8988T (cell line): ENCODE results near the gene CTTNBP2.

ENCODE experiments used
- DNase-seq: peaks from one replicate; pipeline ENCODE4 v3.0.0; 2011

CTTNBP2 gene

DNA sequence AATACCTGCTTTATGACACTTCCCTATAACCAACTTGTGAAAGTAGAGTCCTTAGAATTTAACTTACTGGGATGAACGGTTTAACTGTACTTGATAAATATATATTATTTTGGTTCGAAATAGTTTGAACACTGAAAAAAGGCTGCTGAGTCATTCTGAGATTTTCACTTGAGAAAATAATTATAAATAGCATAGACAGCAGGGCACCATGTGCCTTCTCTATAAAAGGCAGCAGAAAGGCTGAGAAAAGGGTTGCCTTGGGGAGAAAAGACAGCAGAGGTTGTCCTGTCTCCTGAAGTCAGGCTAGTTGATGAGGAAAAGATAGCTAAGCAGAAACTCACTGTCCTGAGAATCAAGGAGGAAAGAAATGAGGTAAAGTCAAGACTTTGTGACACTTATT lies 92.4 kb downstream of the CTTNBP2 start:
- no peak for DNase-seq

DNA sequence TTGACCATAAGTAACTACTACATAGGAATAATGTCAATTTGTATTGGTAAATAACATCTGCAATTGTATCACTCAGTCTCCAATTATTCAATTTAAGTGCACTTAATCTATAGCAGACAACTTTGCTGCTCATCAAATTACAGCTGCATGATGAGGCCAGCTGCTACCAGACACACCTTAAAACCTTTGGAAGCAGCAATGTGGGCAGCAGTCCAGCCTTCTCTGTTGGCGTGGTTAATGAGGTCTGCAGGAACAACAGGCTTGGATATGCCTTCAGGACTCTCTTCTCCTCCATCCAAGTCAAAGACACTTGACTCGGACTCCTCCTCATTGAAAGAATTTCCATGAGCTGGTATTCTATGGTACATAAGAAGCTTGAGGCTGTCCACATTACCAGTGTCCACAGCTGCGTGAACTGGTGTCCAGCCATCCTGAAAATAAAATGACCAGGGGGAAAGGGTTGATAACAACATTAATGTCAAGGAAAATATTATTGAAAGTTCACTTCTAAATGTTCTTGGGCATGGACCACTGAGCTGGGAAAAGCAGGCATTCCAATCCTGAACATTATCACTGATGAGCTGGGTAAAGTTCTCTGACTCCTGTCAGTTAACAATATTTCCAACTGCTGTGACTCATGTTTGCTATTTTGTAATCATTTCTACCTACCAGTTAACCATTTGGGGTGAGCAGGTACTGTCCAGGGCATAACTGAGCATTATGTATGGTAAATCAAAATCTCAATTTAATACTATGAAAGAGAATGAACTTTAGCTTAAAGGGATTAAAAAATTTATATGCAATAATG lies 95.7 kb downstream of the CTTNBP2 start:
- no peak for DNase-seq

DNA sequence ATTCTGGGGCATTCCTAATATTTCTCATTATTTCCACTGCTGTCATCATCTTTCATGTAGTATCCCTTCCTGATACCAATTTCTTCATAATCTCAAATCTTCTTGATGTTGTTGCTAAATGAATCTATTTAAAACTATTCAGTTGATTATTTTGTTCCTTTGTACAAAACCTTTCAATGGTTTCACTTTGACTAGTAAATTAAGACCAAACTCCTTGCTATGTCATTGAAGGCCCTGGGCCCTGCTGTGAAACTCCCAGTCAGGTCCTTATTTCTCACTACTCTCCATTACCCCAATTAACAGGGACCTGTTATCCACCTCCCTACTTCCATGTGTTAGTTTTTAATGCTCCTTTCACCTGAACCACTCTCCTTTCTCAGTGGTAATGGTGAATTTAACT lies 97.0 kb downstream of the CTTNBP2 start:
- no peak for DNase-seq

DNA sequence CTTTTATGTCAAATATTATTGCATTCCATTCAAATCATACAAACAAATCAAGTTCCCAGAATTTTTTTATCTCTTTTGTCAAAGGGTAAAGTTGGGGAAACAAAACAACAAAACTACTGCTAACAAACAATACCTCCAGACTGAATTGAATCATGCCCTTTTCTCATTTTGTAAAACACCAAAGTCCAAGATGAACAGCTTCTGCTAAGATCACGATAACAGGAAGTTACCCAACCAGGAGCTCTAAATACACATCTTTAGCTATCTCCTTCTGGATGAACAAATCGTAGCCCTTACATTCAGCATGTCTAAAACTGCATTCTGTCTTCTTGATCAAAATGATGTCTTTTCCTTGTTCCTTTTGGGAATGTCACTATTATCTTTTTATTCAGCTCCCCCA lies 97.4 kb downstream of the CTTNBP2 start:
- DNase-seq: no peak

DNA sequence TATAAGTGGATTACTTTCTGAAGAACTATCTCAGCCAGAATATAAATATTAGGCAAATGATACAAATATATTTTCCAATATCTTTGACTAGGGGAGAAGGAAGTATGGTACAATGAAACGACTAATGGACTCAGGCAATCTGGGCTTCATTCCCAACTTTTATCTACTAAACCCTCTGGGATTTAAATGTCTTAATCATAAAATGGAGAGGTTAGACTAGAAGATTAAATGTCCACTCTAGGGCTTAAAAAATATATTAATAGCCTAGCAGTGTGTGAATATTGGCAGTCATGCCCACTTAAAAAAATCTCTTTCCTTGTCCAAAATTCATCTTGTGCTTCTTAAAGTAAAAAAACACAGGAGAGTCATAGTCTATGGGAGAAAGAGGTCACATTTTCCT lies 98.3 kb downstream of the CTTNBP2 start:
- DNase-seq: no peak

DNA sequence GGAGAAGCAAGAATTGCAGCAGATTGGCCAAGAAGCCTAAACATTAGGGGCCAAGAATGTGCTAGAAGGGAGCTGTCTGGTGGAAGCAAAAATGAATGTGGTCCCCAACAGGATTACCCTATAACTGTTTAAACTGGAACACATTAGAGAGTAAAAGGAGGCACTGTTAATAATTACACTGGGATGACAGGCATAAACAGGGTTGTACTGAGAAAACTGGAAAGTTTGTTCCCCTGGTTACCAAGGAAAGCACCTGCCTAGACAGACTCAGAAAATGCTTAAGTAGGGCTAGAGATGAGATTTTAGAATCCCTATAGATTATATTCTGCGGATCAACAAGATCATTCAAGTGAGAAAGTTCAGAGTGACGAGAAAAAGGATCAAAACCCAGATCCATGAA lies 100.8 kb downstream of the CTTNBP2 start:
- no peak for DNase-seq

DNA sequence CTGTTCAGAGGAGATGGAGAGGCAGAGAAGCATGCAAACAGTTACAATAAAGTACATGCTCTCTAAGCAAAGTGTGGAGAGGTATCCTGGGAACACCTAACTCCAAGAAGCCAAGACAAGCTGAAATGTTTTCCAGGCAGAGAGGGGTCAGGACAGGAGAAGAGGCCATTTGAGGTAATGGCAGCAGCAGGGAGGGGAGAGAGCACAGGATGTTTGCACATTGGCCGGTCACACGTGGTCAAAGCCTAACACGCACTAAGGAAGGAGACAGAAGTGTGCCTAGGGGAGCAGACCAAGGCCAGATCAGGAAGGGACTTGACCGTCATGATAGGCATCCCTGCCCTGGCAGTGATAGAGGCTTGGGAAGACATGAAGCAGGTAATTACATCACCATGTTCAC lies 101.5 kb downstream of the CTTNBP2 start:
- no peak for DNase-seq

DNA sequence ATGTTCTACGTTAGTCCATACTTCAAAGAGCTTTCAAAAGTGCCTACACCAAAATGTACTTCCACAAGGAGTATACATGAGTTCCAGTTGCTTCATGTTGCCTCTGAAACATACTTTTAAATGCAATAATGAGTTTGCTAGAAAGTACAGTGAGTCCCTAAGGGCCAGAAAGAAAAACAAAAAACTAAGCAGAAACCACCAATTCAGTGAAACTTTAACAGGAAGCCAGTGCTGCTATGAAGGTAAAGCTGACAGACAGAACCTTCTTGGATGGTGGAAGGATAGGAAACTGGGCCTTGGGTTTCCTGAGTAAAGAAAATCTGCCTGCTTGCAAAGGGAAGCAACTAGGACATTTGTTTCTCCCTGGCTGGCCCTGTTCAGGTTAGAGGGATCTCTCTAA lies 104.2 kb downstream of the CTTNBP2 start:
- no peak for DNase-seq

DNA sequence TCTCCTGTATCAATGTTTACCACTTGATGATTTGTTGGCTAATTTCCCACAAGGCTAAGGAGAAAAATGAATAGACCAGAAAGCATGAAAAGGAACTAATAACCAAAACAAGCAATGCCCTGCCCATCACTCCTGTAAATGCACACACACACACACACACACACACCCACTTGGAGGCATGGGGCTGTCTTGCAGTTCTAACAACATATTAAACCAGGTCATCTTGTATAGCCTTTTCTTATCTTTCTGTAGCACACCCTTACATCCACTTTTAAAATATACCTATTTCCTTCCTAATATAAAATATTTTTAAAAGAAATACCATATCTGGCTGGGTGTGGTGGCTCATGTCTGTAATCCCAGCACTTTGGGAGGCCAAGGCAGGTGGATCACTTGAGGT lies 105.3 kb downstream of the CTTNBP2 start:
- DNase-seq: no peak

DNA sequence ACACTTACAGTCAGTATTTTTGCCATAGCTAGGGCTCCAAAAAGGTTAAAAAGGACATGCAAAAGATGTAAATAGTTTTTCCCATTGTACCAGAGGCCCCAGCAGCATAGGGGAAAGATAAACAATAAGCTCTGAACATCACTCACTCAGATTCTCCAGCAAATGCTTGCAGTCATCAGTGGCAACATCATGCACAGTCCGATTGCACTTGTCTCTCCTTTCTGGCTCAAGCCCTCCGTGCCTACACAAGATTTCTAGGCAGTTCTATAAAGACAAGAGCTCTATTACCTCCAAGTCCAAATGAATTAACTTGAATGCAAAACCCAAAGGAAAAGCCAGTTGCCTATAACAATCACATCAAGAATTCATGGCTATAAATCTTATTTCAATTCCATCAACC lies 106.3 kb downstream of the CTTNBP2 start:
- no peak for DNase-seq

DNA sequence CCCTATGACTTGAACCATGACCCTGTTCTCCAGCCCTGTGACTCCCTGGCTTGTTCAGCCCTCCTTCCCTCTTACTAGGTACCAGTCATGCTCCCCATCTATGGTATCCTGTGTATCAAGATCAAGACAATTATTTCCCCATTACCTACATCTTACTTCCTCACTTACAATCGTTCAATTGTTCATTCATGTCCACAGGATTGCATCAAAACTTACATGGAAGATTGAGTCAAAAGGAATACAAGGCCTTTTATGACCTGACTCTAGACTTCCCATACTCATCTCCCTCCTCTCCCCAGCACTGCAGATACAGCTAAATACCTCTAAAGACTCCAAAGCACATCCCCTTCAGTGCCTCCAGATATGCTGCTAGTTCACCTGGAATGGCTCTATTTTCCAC lies 109.2 kb downstream of the CTTNBP2 start:
- no peak for DNase-seq

DNA sequence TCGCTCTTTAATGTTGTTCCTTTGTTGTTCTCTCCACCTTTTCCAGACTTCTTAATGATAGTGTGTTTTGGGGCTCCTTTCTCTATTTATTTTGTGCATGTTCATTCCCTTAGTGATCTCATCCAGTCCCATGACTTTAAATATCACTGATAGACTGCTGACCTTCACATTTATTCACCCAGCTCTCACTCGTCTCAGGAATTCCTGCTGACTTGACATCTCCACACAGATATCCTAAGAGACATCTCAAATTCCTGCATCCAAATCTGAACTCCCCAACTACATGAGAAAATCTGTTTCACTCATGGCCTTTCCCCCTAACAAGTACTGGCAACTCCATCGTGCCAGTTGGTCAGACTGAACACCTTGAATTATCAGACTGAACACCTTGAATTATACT lies 111.2 kb downstream of the CTTNBP2 start:
- no peak for DNase-seq

DNA sequence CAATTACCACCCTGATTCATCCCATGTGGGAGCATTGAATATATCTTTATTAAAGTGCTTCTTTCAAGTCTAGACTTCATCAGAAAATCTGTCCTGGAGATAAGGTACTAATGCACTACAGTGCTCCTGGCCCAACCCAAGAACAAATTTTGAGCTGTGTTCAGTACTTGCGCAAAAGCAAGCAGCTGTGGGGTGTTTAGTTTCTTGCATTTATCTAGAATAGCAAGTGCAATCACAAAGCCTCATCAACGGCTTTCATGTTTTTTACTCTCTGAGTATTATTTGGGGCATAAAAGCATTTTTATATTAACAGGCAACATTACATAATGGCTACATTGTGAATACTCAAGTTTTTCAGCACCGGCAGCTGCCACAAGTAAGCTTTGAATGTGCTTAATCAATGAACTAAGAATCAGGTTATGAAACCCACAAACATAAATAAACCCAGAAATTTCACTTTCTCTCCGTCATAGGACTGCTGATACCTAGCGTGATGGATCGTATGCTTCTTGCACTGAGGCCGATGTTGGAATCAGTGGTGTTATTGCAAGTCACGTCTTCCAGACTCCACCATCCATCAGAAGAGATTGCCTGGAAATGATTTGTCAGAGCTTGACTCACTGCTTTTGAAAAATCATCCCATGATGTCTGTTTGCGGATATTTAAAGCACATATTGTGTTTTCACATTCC lies 113.1 kb downstream of the CTTNBP2 start:
- no peak for DNase-seq

DNA sequence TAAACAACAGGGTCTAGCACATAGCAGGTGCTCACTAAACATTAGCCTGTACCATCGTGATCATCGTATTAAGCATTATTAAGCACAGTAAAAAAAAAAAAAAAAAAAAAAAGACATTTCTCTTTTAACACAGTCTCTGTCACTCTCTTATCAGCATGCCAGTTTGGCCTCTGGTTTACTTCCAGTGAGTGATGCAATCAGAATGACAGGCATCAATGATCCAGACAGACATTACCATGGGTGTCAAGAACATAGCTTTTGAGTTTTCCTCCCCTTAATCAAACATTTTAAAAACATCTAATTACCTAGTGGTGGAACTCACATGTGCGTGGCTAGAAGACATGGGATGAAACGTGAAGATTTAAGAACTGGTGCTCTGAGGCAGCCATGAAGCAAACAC lies 115.8 kb downstream of the CTTNBP2 start:
- no peak for DNase-seq

DNA sequence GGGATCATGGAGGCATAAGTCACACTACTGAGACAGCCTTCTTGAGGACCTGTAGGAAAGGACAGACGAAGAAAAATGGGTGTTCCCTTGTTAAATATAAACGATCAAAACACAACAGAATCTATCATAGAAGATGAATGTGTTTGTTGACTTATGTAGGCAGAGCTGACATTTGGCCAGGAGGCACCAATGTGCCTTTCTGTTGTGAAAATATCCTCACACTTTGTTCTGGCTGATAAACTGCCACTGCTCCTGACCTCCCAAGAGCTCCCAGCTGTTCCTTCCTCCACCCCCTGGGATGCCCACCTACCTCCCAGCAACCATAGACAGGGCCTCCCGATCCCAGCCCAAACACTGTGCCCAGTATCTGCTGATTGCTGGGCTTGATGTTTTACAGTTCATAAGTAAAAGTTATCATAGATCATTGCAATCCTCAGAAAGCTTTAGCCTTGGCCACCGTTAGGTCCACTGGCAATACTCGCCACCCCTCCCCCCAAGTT lies 116.6 kb downstream of the CTTNBP2 start:
- no peak for DNase-seq

DNA sequence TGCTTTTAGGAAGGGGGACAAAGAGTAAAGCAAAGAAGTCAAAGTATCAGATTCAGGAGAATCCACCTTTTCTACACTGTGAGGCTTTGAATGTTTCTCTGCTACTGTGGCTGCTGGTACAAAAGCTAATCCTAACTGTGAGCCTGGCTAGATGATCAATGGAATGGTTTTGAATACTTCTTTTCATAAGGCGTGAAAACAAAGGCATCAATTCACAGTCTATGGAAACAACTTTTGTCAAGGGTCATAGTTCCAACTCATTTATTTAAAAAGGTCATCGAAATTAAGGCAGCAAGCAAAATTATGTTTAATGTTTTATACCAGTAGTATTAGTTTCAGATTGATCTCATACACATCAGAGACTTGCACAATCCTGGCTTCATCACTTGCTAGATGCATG lies 118.1 kb downstream of the CTTNBP2 start:
- DNase-seq: no peak

DNA sequence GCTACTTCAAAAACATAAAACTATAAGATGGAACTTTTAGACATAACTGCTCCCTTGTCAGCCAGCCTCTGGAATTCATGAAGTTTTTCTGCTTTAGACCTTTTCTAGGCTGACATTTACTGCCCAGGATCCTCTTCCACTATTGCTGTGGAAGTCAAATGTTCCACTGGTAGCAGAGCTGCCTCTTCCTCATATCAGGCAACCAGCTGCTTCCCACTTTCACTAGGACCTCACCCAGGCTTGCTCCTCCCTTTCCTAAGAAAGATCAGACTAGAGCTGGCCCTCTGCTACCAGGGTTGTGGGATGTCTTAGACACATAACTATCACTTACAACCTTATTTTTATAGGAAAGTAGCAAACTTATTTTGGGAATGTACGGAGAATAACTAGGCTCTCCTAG lies 121.5 kb downstream of the CTTNBP2 start:
- no peak for DNase-seq

DNA sequence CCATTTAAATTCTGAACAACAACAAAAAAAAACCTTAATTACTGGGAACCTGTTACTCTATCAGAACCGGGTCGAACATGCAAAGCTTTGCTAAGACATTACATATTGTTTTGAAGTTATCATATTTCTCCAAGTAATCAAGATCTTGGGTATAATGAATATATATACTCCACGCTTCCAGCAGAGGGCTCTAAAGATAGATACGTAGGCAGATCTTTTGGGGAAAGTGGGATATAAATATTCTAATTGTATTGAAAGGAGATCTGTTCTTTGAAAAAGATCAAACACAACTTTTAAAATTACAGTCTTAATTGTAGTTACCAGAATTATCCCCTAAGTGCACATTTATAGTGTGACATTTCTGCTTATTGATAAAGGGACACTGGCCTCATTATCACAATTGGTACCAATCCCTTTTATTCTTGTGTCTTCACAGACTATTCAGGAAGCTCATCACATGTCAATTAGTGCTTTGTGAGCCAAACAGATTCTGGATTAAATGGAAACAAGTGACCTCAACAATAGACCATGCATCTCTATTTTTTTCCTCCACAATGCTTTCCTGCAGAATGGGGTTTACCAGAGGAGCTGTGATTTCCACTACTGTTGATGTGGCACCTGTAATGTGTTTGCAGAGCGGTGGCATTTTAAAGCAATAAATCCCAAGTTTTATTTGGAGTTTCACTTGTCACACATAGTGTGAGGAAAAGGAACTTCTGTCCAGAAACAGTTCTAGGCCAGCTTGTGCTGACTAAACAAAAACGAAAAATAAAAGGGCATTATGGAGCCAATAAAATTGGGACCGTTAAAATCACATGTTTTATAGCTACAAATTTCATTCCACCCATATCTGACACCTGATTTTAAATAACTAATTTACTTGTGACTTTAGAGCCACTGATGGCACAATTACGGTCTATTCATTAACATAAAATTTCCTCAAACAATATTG lies 122.4 kb downstream of the CTTNBP2 start:
- DNase-seq: no peak

DNA sequence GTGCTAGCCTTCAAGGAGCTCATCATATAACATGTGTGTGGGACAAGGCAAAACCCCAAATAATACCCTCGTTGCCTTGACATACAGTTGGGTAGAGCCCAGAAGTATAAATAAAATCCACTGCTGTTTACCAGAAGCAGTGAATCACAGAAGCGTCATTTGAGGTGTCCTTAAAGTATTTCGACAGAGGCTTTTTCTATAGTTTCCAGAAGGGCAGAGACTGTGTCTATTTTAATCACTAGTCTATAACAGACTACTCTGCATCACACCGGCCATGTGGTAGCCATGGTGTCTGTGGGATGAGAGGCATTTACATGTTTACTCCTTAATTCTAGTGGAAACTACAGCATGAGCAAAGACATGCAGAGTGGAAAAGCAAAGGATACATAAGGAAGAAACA lies 131.3 kb downstream of the CTTNBP2 start:
- DNase-seq: no peak

DNA sequence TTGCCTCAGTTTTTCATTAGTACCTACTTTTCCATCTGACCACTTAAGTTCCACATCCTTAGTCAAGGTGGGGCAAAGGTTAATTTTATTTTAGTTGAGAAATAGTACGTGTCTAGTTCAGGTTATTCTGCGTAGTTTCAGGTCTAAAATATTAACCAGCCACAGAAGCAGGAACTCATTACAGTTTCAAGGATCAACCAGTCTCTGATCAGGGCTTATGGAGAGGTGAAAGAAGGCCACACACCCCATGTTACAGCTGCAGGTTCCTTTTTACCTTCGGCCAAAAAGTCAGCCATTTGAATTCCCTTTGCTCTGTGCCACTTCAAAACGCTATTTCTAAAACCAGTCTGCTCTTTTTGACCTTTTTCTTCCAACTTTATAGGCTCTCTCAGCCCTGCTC lies 134.2 kb downstream of the CTTNBP2 start:
- no peak for DNase-seq

DNA sequence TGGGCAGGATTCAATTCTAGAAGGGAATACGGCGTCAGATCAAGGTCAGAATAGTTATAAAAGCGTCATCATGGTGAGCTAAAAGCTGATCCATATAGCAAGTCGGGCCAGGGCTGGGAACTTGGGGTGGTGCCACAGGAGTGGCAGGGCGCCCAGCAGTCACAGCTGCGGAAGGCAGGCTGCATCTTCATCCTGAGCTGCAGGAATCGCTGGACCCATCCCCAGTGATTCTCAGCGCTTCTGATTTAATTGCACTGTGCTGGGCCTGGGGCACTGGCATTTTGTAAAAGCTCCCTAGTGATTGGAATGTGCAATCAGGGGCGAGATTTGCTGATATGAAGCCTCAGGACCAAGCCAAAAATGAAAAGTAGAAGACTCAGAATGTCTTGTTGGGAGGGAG lies 135.3 kb downstream of the CTTNBP2 start:
- no peak for DNase-seq

DNA sequence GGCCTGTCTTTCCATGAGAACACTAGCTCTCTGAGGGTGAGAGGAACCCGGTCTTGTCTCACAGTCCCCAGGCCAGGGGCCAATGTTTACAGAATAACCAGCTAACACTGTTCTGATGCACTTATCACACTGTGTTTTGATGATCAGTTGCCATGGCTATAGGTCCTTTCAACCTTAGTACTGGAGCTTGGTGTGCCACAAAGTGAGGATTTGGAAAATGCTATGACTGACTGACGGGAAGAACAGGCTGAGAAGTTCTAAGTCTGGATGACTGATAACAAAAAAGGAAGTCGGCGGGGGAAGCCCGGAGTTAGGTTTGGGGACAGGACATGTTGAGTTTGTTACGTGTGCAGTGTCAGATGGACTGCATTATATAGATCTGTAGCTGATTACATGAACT lies 141.8 kb downstream of the CTTNBP2 start:
- no peak for DNase-seq

DNA sequence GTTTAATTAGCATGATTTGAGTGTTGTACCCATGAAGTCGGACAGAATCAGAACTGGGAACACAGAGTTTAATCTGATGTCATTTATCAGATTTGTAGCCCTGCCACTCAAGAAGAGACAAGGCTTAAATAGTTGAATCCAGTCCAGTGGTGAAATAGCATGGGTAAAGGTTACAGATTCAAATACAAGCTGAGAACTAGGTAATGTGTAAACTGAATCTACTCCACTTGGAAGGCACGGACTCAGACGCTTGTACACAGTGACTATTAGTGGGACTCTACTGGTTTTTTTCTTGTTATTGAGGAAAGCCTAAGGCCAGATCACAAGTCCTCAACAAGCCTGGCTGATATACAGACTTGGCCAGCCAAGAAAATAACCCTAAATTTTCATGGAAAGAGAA lies 142.9 kb downstream of the CTTNBP2 start:
- DNase-seq: no peak
